Stimulated activated CD4-positive, alpha-beta T cell treated with anti-CD3 and anti-CD28 coated beads, Interleukin-1b, Interleukin-23, amount 100 ng/mL, for 4 hours (primary cell): ENCODE measurements around the gene C17orf75.
"Not testable (repeated sequence)": the region's sequence is repeated elsewhere in the genome, so short reads cannot be mapped to it uniquely, and the experiment has no call there.

Source experiments
- DNase-seq, 2 donors: peaks; one replicate each; pipeline ENCODE4 v3.0.0-alpha.2; 2020; ENCODE audit warnings: low read depth in 2 of 2

The C17orf75 gene

DNA sequence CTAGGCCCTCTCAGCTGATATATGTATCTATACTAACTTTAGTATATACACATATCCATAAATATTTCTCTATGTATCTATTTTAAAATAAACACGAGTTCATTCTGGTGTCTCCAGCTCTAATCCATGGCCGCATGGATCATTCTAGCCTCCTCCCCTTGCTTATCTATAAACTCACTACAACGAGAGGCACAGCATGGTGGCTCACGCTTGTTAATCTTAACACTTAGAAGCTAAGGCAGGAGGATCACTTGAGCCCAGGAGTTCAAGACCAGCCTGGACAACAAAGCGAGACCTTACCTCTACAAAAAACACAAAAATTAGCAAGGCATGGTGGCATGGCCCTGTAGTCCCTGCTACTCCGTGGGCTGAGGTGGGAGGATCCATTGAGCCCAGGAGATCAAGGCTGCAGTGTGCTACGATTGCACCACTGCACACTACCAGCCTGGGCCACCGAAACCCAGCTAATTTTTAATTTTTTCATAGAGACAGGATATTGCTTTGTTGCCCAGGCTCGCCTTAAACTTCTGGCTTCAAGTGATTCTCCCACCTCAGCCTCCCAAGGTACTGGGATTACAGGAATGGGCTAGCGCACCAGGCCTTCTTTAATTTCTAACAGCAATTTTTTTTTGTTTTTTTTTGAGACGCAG is 4.1 kb upstream of the C17orf75 start:
- DNase-seq, result no peak

DNA sequence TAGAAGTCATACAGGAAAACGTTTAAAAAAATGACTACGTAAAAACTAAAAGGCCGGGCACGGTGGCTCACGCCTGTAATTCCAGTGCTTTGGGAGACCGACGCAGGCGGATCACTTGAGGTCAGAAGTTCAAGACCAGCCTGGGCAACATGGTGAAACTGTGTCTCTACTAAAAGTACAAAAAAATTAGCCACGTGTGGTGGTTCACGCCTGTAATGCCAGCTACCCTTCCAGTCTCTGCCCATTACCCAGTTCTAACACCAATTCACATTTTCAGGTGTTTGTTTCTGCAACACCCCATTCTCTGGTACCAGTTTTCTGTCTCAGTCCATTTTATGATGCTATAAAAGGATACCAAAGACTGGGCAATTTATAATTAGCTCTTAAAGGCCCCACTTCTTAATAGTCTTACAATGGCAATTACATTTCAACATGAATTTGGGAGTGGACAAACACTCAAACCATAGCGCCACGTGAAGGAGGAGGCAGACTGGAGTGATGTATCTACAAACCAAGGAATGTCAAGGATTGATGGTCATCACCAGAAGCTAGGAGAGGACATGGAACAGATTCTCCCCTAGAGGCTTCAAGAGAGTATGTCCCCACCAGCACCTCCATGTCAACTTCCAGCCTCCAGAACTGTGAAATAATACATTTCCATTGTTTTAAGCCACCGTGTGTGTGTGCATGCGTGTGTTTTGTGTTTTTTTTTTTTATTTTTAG is 791 bp upstream of the C17orf75 start:
- no peak for DNase-seq

DNA sequence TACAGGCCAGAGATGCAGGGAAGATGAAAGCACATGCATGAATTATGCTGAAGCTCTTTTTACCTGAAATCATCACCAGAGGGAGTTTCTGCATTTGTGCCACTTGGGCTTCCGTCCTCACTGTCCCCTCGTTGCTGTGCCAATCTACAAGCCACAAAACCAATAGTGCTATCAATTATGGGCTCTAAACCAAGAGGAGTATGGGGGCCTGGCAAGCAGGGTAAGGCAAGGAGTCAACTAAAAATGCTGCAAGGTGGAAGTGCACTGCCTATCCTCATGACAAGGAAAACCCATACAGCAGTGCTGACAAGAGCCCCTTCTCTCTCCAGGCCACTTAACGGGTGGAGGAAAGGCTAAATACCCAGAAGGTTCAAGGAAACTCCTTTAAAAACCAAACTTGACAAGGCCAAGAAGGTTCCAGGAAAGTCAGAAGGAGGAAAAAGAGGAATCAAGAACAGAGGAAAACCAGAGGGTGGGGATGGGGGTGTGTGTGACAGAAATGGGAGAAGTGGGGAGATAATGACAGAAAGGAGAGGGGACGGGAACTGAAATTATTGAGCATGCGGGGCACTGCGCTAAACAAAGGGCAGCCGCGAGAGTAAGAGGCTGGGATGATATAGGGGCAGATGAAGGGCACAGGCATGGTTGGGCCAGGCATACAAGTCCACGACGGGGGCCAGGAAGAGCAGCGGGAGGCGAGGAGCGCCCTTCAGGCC is 674 bp downstream of the C17orf75 start:
- peak in 1 of 2 donors; percentile 36 for DNase-seq

DNA sequence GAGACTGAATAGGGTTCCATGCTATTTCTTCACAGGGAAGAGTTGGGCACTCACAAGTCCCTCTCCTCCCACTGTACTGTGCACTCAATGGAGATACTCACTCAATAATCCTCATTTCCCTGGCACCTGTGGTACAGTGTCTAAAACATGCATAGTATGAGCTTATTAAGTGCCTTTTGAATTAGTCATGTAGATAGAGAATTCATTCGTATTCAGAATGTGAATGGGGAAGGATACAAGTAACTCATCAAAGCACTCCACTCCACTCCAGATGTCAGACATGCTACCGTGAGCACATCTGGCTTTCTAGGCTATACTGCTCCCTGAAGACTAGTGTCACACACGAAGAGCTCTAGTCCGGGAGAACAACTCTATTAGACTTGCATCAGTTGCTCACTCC is 6.3 kb downstream of the C17orf75 start:
- DNase-seq, result no peak

DNA sequence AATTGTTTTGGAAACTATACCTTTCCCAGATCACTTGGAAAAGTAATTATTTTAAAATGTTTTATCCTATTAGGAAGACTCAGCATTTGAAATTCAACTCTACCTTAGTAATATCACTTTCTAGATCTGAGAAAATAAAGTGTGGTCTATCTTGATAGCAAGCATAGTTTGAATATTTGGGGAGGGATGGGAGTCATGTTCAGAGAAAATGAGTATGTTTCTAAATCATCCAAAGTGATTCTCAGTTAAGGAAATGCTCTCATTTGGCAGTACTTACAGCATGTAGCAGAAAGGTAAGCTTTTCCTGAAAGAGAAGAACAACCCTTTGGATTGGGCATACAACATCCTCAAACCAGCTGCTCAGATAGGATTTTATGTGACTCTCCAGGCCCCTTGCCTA is 6.9 kb downstream of the C17orf75 start:
- no peak for DNase-seq

DNA sequence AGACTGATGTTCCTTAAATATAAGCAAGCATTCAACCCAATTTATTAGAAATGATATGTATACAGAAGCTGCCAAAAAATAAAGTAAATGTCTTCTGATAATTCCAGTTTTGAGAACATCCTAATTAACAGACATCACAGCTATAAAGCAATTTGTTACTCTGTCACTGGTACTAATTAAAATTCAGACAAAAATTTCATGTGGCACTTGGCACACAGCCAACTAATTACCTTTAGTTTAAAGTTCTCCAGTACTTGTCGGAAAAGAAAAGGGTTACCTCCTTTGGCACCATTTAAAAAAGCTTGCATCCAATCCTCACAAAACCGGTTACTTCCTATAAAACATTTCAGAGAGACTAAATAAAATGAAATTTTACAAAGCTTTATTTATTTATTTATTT is 8.8 kb downstream of the C17orf75 start:
- no peak for DNase-seq

DNA sequence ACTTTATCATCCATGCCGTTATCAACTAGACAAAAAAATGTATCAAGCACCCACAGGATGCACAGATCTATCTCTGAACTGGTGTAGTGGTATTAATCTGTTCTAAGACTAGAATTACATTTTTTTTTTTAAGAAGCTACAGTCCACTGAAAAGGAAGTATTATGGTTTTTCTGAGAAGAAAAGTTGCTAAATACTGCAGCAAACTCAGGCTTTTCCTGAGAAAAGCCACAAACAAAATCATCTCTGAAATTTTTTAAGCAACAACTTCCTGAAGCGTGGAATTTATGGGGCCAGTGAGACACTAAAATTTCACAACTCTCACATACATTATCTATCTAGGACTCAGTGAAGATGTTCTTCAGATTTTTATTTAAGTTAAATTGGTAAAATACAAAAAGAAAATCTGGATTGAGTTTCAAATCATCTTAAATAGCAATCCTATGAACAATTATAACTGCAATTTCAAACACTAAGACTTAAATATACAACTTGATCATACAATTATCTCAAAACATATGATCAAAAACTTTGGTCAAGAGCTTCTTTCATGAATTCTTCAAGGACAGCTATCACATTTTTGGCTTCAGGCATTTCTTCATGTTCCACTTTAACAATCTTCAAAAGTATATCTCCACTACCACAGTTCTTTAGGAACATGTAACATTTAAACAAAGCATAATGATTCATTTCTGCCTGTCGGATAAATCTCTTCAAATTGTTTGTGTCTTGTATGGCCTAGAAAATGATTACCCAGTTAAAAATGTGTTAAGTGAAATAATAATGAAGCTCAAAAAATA is 10.5 kb downstream of the C17orf75 start:
- DNase-seq, result no peak

DNA sequence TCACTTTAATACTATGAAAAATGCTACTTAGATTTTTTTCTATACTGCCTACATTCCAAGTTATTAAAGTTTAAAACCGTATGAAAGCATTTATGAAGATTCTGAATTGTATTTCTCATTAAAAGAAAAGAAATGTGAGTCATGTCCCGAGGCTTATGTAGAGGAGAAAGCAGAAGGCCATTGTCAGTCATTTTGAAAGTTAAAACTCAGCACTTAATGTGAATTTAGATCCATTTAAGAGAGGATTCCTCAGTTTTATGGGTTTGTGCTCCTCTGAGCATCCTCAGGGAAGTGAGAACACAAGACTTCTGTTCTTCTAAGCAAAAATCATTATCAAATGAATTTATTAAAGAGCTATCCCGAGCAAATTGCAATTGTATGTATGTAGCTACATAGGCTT is 11.8 kb downstream of the C17orf75 start:
- no peak for DNase-seq

DNA sequence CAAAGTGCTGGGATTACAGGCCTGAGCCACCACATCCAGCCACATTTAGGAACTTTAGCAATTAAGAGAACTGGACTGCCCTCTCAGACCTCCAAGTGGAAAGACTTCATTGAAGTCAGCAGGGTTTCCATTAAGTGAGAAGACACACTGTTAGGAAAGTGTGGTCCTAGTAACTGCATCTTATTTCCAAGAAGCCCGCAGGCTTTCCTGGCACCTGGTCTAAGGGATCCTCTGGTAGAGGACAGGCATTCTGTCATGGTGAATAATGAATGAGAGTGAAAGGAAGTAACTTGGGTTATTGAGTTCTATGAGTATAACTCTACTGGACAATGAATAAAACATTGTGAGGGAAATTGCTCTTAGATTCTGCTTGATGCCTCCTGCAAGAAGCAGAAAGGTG is 14.1 kb downstream of the C17orf75 start:
- no peak for DNase-seq

DNA sequence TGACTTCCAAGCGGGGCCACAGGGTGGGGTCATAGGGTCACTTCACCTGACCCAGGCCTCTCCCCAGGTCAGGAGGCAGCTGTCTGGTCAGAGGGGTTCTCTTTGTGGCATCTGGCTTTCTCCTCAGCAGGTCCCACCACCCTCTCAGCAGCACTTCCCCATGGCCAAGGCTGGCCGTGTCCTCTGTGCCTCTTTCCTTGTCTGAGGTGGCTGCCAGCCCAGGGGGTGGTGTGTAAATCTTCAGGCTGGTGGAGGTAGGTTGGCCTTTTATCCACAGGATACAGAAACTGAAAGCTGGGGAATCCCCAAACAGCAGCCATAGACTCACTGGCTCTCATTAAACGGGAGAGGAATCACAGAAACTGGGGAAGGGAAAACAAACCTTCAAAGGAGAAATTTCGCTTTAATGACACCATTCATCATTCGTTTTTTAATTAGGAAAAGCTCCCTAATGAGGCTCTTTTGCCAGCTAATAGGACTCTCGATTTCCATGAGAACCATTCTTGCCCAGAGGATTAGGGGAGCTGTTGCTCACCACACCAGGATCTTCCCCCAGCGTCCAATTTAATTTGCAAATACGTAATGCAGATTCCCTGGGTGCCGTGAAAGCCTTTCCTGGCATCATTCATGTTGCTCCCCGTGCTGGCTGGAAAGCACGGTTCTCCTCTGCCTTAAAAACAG is 18.0 kb downstream of the C17orf75 start:
- peak in 1 of 2 donors; percentile 7 for DNase-seq

DNA sequence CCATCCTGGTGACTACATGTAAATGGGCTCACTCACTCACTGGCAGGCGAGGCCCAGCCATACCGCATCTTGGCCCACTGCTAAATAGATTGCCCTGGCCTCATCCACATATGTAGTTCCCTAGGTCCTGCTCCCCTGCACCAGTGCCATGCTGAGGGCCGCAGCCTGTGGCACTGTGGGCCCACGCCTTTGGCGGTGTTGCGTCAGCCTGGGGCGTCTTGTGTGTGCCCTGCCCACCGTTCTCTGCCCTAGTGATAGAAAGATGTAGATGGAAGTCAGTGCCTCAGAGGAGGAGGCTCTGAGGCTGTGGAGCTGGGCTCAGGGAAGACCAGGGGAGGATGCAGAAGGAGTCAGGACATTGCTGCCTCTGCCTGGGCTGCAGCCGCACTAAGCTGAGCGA is 18.9 kb downstream of the C17orf75 start:
- no peak for DNase-seq

DNA sequence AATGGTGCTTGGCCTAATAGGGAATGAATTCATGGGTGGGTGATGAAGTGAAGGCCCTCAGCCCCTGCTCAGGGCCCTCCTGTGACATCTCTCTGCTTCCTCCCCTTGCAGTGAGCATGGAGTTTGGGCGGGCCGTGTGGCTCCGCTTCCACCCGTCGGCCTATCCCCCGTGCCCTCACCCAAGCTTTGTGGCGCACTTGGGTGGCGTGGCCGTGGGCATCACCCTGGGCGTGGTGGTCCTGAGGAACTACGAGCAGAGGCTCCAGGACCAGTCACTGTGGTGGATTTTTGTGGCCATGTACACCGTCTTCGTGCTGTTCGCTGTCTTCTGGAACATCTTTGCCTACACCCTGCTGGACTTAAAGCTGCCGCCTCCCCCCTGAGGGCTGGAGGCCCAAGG is 21.1 kb downstream of the C17orf75 start:
- no peak for DNase-seq

DNA sequence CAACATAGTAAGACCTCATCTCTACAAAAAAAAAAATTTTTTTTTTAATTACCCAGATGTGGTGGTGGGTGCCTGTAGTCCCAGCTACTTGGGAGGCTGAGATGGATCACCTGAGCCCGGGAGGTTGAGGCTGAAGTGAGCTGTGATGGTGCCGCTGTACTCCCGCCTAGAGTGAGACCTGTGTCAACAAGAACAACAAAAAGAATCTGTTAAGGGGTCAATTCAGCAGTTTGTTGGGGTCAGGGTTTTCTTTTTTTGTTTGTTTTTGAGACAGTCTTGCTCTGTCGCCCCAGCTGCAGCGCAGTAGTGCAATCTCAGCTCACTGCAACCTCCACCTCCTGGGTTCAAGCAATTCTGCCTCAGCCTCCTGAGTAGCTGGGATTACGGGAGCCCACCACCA is 21.9 kb downstream of the C17orf75 start:
- DNase-seq, result not testable (repeated sequence)

DNA sequence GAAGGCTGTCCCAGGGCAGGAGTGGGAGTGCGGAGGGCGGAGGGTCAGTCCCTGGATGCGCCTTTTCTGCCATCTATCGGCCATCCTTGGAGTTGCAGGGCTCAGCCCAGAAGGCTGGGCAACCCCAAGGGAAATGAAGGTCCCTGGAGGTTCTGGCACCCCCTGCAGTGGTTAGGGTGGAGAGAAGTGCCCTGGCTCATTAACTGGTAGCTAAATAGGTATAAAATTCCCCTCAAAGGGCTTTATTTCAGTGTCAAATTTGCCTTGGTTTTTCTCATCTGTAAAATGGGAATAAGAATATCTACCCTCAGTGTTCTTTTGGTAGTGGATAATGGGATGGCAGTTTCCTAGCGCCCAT is 22.4 kb downstream of the C17orf75 start:
- peak; percentile 71 to 73 for DNase-seq

DNA sequence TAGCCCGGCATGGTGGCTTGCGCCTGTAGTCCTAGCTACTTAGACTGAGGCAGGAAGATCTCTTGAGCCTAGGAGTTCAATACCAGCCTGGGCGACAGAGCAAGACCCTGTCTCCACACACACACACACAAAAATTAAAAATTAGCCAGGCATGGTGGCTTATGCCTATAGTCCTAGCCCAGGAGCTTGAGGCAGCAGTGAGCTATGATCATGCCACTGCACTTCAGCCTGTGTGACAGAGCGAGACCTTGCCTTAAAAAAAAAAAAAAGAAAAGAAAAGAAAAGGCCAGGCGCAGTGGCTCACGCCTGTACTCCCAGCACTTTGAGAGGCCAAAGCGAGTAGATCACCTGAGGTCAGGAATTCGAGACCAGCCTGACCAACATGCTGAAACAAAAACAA is 23.9 kb downstream of the C17orf75 start:
- DNase-seq, result no peak

DNA sequence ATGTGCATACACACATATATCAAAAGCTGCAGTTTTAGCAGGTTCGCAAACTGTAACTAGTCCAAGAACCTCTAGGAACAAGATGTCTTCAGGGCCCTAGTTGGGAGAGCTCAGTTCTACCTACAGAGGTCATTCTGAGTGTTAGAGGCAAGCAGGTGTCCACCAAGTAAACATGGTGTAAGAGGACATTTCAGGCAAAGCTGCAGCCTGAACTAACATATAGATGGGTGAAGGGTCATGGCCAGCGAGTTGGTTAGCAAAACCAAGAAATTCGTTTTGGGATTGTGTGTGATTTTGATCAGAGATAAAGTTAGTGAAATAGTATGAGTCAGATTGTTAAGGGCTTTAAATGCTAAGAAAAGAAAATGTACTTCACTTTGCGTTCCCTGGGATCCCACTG is 24.6 kb downstream of the C17orf75 start:
- no peak for DNase-seq

DNA sequence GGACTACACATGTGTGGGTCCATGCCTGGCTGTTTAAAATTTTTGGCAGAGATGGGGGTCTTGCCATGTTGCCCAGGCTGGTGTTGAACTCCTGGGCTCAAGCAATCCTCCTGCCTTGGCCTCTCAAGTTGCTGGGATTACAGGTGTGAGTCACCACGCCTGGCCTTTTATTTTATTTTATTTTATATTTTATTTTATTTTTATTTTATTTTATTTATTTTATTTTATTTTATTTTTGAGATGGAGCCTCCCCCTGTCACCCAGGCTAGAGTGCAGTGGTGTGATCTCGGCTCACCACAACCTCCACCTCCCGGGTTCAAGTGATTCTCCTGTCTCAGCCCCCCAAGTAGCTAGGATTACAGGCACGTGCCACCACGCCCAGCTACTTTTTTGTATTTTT is 25.3 kb downstream of the C17orf75 start:
- DNase-seq, result not testable (repeated sequence)

DNA sequence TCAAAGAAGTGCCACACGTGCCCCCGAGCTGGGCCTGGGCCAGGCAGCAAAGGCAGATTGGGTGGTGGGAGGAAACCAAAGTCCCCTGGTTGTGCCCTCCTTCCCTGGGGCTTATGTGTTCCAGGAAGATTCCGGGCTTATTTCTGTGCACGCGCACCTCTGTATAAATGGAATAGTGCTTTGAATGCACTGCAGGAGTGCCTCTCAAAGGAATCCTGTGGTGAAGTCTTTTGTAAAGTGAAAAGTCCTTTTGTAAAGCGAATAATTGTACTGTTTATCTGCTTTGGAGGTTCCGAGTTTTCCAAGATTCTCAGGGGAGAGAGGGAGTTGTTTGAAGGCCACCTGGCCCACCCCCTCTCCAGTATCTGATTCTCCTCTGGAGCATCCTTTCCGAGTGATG is 26.8 kb downstream of the C17orf75 start:
- no peak for DNase-seq

DNA sequence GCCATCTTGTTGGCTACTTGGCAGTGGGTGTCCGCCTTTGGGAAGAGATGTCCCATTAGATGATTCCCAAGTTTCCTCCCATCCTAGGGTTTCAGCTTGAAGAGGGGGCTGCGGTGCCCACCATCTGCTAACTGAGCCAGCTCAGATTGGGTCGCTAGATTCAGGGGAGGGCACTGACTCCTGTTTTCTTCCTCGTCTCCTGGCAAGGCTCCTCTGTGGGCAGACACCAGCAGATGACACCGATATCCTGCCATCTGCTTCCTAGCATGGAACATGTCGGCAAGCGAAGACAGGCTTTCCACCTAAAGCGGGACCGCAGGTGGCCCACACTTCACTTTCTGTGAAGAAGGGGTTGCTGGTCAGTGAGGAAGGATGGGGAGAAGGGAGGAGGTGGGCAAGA is 27.3 kb downstream of the C17orf75 start:
- no peak for DNase-seq

DNA sequence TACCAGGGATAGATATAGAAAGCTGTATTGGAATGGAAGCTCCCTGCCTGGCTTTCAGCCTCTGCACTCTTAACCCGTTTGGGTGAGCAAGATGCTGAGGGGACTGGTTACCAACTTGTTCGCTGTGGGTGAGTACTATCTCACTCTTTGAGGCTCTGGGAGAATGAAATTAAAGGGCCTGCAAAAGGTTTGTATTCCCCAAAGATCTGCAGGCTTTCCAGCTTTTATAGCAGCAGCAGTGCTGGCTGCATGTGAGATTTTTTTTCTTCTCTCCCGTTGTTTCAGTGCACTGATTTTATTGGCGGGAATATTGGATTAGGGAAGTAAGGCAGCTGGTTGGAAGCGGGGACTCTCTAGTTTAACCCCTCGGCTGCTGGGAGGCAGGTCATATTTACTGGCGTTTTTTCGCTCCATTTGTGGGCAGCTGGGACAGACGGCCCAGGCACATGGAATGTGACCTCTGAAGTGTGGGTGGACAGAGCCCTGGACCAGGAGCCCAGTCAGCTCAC is 30.9 kb downstream of the C17orf75 start:
- no peak for DNase-seq

DNA sequence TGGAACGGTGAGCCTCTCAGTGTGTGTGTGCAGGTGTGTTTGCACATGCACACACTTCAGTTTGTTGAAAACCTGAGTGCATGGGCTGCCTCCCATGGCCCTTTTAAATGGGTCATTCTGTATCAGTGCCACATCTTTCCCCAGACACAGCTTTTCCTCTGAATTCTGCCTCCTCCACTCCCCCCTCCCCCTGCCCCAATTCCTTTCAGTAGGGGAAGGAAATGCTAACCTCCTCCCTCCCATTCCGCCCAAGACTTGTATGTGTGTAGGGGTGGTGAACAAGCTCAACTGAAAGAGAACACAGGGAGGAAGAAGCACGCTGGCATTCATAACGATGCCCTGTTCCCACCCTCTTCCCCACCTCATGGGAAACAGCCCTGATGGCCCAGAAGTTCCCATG is 34.3 kb downstream of the C17orf75 start:
- DNase-seq, result no peak

DNA sequence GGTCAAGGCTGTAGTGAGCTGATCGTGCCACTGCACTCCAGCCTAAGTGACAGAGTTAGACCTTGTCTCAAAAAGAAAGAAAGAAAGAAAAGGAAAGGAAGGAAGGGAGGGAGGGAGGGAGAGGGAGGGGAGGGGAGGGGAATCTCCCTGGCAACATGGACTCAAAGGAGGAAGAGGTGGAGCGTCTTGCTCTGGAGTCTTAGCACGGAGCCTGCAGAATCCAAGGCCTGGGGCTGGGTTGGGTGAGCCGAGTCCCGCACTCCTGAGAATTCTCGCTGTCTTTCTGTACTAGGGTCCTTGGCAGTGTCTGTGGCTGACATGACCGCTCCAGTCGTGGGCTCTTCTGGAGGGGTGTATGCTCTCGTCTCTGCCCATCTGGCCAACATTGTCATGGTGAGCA is 36.9 kb downstream of the C17orf75 start:
- no peak for DNase-seq
